HG03558 (cell line): Measurements from ENCODE around the gene PRR23E.

Source experiments
- ATAC-seq: cut with Tn5 transposase; IDR thresholded peaks from one replicate; pipeline ENCODE4 v1.9.1; 2021; ENCODE audit warnings: moderate number of reproducible peaks; ENCODE audit not compliant: unreplicated experiment; ENCODE audit errors: extremely low read depth

Gene PRR23E

DNA sequence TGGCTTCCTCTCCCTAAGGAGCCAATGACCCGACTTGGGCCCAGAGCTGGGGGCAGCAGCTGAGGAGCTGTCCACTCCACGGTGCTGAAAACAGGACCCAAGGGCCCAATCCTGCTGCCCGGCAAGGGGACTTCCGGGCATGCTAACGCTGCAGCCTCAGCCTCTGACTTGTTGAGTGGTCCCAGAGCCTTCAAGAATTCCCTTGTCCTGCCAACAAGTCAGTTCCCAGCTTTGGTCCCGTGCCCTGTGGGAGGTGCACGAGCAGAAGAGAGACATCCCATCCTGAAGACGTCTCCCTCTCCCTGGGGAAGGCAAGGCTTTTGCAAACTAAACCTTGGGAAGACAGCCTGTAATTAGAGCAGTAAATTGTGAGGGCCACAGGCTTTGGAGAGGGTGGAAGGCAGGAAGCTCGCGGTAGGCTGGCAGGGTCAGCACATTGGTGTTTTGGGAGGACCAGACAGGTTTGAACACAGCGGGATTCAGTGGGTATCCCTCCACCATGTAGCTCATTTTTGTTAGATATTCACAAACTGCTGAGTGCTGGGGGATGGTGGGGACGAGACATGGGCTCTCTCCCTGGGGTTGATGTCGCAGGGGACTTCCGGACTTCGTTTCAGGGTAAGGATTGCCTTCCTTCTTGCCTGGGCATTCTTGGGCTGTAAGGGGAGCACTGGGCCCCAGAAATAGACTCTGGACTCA, 29.8 kb upstream of the PRR23E start:
- ATAC-seq = no peak

DNA sequence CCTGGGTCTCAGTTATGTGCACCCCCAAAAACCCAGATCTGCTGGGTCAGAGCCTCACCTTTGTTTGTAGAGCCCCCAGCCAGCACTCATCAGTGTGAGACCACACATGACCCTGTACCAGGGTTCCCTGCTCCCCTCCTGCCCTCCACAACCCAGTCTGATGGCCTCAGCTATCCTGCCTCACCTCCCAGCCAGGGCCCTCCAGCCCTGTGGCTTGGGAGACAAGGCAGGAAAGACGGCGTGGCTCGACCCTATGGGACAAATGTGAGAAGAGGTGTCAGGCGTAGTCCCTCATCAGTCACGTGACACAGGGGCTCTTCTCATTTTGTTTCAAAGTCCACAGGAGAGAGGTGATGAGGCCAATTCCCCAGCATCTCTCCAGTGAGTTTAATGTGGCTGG, 28.3 kb upstream of the PRR23E start:
- ATAC-seq = no peak

DNA sequence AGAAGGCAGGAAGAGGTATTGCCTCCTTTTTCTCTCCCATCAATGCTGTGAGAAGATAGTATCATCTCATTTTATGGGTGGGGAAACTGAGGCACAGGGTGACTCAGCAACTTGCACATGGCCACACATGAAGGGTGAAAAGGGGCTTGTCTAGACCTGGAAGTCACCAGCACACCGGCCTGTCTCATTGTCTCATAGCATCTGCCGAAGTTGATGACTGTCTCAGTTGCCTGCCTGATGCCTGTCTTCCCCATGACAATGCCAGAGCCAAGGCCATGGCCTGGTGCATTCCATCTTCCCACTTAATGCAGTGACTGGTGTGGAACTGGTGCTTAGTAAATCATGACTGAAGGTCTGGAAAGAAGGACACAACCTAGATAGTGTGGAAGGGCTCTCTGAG, 27.9 kb upstream of the PRR23E start:
- ATAC-seq = no peak

DNA sequence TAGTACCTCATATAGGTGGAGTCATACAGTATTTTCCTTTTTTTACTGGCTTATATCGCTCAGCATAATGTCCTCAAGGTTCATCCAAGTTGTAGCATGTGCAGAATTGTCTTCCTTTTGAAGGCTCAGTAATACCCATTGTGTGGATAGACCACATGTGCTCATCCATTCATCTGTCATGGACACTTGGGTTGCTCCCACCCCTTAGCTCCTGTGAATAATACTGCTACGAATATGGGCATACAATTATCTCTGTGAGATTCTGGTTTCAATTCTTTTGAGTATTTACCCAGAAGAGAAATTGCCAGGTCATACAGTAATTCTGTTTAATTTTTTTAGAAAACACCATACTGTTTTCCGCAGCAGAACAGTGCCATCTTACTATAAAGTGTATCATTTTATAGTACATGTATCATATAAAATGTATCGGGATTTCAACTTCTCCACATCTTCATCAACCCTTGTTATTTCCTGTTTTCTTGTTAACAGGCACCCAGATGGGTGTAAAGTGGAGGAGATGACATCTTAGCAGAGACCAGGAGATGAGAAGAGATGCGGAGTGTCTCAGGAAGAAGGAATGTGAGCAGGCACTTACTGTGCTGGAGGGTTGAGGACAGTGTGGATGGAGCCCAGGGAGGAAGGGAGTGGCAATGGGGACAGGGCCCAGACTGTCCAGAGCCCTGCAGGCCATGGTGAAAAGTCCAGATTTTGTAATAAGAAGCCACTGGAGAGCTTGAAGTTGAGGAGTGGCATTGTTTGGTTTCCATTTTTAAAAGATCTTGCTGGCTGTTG, 27.0 kb upstream of the PRR23E start:
- ATAC-seq = no peak

DNA sequence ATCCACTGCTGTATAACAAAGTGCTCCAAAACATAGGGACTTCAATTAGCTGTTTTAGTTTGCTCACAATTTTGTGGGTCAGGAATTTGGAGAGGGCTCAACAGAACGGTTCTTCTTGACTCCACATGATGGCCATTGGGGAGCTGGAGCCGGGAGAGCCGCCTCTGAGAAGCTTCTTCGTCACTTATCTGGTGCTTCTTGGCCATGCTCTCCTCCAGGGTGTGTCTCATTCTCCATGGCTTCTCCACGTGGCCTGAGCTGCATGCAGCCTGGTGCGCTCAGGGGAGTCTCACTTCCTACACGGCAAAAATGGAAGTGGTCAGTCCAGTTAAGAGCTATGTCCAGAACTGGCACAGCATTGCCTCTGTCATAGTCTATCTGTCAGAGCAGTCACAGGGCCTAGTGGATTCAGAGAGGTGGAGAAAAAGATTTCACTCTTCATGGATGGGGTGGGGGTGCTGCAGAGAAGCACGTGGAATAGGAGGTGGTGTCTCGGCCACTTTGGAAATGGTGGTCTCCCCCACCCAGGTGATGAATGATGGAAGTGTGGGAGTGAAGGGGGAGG, 26.3 kb upstream of the PRR23E start:
- no peak for ATAC-seq

DNA sequence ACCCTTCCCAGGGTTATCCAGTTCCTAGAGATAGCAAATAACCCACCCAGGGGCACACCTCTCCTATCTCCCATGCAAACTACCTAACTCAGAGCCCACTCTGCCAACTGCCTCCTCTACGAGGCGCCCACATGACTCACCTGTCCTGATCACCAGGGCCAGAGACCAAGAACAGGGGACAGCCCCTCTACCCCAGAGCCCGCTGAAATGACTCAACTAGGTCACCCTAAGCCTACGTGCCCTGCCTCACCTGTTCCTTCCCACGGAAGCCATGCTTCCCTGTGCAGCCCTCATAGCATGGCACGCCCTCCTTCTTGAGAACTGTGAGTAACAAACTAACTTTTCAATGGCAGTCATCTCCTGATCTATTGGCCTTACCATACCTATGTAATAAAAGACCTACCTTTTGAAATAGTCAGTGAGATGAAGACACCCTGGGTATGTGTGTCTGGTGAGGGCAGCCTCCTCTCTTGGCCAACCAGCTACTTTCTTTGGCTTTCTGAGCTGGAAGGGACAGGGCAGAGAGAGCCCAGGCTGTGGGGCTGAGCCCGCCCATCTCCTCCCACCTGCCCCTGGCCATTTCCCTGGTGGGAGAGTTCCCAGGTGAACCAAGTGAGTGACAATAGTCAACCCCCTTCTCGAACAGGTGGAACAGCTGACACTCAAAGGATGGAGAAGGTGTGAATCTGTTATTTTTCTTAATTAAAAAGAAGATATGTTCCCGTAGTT, 25.5 kb upstream of the PRR23E start:
- ATAC-seq = no peak

DNA sequence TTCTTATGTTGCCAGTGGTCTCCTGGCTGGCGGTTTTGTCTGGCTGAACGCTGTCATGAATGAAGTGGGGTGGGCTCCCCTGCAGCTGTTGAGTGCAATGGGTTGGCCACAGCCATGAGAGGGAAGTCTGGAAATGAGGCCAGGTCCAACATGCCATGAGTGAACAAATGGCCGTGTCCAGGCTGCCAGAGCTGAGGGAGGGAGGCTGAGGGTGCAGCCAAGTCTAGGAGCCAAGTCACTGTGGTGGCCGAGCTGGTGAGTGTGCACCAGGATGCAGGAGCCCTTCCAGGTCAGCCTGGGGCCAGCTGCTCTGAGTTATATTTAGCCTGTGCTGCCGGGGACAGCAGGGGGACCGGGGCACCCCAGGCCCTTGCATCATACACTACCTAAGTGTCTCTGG, 24.7 kb upstream of the PRR23E start:
- ATAC-seq = no peak

DNA sequence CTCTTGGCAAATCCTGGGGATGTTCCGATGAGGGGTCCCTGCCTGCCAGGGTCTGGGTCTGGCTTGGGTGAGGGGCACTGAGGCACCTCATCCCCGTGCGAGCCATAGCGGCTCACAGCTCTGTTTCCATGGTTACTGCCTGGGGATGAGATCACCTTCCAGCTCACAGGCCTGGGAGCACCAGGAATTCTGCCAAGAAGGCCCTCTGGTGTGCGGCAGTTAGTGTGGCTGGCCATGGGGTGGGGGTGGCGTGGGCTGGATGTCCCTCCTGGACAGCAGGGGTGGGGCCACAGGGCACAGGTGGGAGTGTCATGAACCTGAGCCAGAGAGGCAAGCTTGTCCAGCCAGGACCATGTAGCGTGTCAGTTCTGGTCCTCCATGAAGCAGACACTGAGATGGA, 22.1 kb upstream of the PRR23E start:
- ATAC-seq = no peak

DNA sequence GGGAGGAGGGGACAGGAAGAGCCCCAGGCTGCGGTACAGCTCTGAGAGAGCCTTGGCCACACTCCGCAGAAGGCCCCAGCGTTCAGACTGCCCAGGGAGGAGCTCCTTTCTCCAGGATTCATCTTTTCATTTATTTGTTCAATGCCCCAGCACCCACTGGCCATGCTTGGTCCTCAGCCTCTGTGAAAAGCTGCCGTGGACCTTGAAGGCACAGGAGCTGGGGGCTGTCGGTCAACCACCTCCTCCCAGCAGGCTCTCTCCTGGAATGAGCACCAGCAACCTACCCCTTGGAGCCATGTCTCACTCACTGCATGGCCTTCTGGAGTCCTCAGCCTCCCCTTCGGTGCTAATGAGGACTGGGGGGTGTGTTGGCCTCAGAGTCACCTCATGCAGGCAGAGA, 21.6 kb upstream of the PRR23E start:
- ATAC-seq = no peak

DNA sequence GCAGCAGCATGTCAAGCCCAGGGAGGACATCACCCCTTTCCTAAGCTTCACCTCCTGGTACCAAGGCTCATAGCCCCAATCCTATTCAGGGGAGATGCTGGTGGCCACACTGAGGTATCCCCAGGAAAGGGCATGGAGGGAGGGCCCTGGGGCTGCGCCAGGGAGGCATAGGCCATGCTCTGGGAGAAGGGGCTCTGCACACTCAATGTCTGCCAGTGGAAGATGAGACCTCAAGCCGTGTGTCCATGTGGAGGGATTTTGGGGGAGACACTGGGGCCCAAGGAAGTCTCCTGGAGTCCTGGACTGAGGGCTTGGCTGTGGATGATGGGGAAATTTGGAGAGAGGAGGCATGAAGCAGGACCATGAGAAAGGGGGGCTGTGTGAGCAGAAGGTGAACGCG, 21.2 kb upstream of the PRR23E start:
- no peak for ATAC-seq

DNA sequence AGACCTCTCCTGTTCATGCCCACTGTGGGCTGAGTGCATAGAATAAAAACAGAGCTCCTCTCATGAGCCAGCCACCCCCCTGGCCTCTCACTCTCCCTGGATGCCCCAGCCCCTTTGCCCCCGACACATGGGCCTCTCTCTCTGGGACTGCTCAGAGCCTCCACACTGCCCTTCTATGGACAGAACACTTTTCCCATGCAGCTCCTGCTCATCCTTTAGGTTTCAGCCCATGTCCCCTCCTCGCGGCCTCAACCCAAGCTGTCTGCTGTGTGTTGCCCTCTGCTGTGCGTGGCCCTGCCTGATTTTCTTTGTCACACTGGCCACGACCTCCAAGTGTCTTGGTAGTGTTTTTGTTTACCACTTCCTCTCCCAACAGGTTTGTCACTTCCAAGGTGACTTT, 20.7 kb upstream of the PRR23E start:
- no peak for ATAC-seq

DNA sequence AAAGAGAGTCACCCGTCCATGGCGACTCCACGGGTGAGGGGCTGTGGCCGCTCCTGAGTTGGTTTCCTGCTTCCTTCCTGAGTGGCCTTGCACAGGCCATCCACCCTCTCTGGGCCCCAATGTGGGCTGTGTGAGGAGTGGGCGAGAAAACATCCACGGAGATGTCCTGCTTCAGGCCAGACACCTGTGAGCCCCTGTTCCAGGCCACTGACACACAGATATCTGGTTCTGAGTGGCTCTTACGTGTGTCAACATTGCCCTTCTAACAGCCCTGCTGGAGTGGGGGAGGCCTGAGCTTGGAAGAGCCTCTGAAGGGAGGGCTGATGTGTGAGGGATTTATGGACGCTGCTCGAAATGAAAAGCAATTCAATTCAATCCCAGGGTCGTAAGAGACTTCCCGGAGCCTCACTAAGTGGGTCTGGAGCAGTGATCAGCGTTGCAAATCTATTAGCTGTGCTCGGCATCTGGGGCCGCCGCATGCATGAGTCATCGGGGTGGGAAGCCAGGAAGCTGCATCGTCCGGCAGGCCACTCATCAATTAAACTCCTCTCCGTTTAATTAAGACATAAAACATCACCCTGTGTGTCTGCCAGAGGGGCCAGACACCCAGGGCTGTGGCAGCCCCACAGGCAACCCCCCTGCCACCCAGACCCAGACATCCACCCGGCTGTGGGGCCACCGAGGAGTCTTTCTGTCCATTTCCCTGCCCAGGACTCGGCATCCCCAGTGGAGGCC, 20.0 kb upstream of the PRR23E start:
- no peak for ATAC-seq

DNA sequence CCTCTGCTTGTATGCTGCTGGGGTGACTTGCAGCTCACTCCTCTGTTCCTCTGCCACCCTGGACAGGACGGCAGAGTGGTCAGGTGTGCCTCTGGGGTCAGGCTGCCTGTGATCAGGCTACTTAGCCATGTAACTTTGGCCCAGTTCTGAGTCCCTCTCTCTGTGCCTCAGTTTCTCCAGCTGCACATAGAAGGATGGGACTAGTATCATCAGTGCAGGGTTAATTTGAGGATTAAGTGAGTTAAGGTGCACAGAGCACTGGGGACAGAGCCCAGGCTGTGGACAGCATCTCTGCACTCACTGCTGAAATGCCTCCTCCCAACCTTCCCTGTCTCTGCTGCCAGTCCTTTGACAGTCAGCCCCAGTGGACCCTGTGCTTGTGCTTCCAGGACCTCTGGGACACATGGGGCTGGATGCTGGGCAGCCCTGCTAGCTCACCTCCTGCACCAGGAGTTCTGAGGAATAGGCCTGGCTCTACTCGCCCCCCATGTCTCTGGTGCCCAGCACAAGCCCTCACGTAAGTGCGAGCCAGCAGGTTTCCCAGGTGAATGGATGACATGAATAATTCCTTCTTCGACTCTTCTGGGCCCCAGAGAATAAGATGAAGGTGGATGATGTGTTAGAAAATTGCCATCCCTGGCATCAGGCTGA, 19.3 kb upstream of the PRR23E start:
- no peak for ATAC-seq

DNA sequence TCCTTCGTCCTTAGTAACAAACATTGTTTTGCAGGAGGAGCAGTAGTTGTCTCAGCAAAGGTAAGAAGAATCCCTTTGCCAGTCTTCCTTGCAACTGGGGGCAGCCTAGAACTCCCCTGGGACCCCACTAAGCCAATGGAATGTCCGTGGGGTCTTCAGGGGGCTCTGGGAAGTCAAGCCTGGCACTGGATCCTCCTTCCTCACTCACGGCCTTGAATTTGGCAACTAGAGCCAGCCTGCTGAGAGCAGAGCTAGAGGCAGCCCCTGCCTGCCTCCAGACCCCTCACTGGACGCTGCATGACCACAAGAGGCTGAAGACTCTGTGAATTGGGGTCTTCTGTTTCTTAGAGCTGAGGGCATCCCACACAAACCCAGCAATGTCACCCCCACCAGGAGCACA, 18.6 kb upstream of the PRR23E start:
- ATAC-seq = no peak

DNA sequence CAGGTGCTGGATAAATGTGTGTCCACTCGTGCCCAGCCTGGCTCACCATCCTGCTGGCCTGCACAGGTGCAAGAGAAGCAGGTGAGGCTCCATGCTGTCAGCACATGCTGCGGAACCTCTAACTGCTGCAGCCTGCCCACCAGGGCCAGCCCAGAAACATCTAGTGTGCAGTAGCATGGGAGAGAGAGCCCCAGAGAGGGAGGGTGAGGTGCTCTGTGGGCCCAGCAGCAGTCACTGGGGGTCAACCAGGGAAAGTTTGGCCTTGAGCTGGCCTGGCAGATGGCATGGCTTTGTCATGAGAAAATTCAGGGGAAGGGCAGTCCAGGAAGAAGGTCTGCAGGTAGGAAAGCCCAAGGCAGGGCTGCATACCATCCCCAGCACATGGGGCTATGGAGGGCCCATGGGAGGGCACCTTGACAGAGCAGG, 18.2 kb upstream of the PRR23E start:
- ATAC-seq = no peak

DNA sequence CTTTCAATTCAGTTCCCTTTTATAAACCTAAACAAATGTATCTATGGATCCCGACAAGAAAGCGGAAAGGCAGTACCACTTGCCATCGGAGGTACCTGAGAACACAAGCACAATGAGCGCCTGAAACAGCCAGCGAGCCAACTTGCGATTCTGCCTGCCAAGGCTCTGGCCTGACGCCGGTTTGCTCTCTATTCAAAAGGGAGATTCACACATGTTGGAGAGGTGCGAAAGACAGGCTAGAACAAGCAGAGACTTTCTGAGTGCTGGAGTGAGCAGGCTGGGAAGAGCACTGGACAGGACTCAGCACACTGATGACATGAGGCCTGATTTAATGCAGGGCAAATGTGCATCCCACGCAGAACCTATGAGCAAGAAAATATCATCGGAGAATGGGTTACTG, 17.7 kb upstream of the PRR23E start:
- ATAC-seq = no peak

DNA sequence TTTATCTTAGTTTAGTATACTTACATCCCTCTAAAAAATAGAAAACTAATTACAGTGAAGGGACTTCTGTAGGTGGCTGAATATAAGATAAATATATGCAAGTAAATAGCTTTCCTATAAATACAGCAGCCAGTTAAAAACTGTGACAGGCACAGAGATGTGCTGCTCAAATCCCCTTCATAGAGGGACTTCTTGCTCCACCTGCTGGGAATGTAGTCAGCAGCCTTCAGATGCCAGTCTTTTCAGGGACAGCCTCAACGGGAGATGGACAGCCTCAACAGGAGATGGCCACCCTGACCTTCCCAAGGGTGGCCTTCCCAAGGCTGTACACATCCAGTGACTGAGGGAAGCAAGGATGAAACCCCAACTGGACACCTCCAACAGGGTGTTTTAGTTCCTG, 15.7 kb upstream of the PRR23E start:
- ATAC-seq = no peak

DNA sequence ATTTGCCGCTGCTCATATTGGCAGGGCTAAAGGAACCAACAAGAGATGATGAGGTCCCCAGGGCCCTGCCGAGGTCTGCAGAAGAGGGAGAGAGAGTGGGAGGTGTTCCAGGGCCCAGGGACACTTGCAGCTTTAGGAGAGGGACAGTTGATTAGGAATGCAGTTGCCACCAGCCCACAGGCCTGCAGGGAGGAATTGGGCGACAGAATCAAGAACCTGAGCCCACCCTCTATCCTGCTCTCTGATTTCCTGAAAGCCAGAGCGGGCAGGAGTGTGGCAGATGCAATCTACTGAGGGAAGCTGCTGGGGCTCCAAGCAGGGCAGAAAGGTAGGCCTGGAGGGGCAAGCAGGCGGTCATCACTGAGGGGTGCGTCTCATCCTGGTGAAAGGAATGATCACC, 12.1 kb upstream of the PRR23E start:
- no peak for ATAC-seq

DNA sequence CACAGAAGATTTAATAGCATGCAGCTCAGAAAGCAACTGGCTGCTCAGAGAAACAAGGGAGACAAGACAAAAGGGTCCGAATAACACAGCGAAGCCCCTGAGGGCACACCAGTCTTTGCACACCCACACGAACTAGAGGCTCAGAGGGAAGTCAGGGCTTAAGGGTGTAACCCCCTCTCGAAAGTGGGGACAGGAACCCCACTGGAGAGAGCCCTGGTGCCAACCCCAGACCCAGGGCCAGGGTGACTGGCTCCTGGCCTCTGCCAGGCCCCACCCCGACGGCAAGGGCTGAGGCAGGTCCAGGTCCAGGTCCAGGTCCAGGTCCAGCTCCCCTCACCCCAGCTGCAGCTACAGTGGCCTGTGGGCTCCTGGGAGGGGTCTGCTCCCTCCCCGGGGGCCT, 10.5 kb upstream of the PRR23E start:
- ATAC-seq = no peak
